Activated CD8-positive, alpha-beta memory T cell treated with anti-CD3 and anti-CD28 coated beads, Interleukin-2, amount 50 U/mL, for 4 hours (primary cell): ENCODE results near the gene AKR1B1.
"Not testable (repeated sequence)": the region's sequence is repeated elsewhere in the genome, so short reads cannot be mapped to it uniquely, and the experiment has no call there.

Source experiments
- DNase-seq: peaks from one replicate; pipeline ENCODE4 v3.0.0-alpha.2; 2020

Gene AKR1B1

GRCh38 chr7:134458806-134459698 is at the start of gene AKR1B1:
Gene AKR1B1 (minus strand): TSS chr7:134459100. CDS start chr7:134459062, 38 bp downstream.
- DNase-seq = peak; percentile 87

- DNase-seq = no peak
Observed at GRCh38 chr7:134505856-134506255, 47.0 kb upstream of the AKR1B1 start.

GRCh38 chr7:134504660-134505164 is 45.8 kb upstream of the AKR1B1 start:
- no peak for DNase-seq

- no peak for DNase-seq
Observed at GRCh38 chr7:134502463-134503371, 43.8 kb upstream of the AKR1B1 start.

GRCh38 chr7:134500982-134501381 is 42.1 kb upstream of the AKR1B1 start:
- DNase-seq = no peak

GRCh38 chr7:134500406-134500805 is 41.5 kb upstream of the AKR1B1 start:
- no peak for DNase-seq

GRCh38 chr7:134495546-134495945 is 36.6 kb upstream of the AKR1B1 start:
- no peak for DNase-seq

- no peak for DNase-seq
Observed at GRCh38 chr7:134493091-134493490, 34.2 kb upstream of the AKR1B1 start.

GRCh38 chr7:134487721-134488120 is 28.8 kb upstream of the AKR1B1 start:
- not testable (repeated sequence) for DNase-seq

GRCh38 chr7:134485203-134485602 is 26.3 kb upstream of the AKR1B1 start:
- no peak for DNase-seq

GRCh38 chr7:134483296-134483695 is 24.4 kb upstream of the AKR1B1 start:
- DNase-seq = no peak

GRCh38 chr7:134482858-134483257 is 24.0 kb upstream of the AKR1B1 start:
- DNase-seq = no peak

- no peak for DNase-seq
Observed at GRCh38 chr7:134481167-134481566, 22.3 kb upstream of the AKR1B1 start.

GRCh38 chr7:134480730-134481129 is 21.8 kb upstream of the AKR1B1 start:
- DNase-seq = no peak

- no peak for DNase-seq
Observed at GRCh38 chr7:134480202-134480601, 21.3 kb upstream of the AKR1B1 start.

- no peak for DNase-seq
Observed at GRCh38 chr7:134478707-134479106, 19.8 kb upstream of the AKR1B1 start.

GRCh38 chr7:134477954-134478353 is 19.1 kb upstream of the AKR1B1 start:
- no peak for DNase-seq

GRCh38 chr7:134476044-134476443 is 17.1 kb upstream of the AKR1B1 start:
- DNase-seq = no peak

- no peak for DNase-seq
Observed at GRCh38 chr7:134474828-134475227, 15.9 kb upstream of the AKR1B1 start.

GRCh38 chr7:134473861-134474291 is 15.0 kb upstream of the AKR1B1 start:
- DNase-seq = no peak

GRCh38 chr7:134472572-134473244 is 13.8 kb upstream of the AKR1B1 start:
- no peak for DNase-seq

GRCh38 chr7:134470864-134471263 is 12.0 kb upstream of the AKR1B1 start:
- no peak for DNase-seq

GRCh38 chr7:134469622-134470021 is 10.7 kb upstream of the AKR1B1 start:
- DNase-seq = no peak
